GM18499 (cell line): ENCODE data around the gene GBA3.

Experiments used
- ATAC-seq: cut with Tn5 transposase; IDR thresholded peaks from one replicate; pipeline ENCODE4 v1.9.1; 2021; ENCODE audit warnings: moderate number of reproducible peaks; ENCODE audit not compliant: insufficient read depth, unreplicated experiment

GBA3 gene

GRCh38 chr4:22692736-22693135 lies at the start of gene GBA3:
Gene GBA3, plus strand, starts transcription at chr4:22692937.
- ATAC-seq: no peak

GRCh38 chr4:22643952-22644351 lies 48.8 kb upstream of the GBA3 start:
- no peak for ATAC-seq

DNA sequence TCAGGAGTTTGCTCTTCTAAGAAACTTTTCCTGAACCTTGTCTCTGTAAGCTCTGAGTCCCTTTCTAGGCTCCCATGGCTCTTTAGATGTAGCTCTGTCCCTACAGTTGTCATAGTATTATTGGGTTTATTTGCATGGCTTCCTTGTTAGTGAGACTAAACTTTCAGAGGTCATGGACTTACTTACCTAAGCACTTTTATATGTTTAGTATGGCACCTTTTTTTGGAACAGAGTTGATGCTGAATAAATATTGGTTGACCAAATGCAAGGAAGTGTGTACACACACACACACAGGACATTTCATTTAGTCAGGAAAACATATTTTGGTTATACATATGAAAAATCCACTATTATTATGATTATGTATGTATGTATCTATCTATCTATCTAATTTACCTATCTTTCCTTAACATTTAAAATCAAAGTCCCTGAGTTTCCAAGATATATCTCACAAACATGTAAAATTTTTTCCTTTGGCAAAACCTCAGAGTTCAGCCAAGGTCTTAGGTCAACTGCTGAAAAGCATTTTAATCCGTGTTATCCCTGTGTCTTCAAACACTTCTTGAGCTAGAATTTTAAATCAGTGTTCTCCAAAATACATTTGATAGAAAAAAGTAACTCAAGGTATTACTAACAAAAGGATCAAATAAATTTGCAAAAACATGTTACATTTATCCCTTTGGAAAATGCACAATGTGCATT lies 47.1 kb upstream of the GBA3 start:
- ATAC-seq: no peak

DNA sequence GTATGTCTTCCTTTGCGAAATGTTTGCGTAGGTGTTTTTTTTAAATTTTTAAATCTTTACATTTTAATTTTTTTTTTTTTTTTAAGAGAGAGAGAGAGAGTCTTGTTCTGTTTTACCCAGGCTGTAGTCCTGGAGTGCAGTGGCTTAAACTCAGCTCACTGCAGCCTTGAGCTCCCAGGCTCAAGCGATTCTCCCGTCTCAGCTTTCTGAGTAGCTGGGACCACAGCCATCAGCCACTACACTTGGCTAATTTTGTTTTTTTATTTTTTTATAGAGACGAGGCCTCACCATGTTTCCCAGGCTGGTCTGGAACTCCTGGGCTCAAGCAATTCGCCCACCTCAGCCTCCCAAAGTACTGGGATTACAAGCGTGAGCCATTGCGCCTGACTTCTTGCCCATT lies 43.7 kb upstream of the GBA3 start:
- ATAC-seq: no peak

DNA sequence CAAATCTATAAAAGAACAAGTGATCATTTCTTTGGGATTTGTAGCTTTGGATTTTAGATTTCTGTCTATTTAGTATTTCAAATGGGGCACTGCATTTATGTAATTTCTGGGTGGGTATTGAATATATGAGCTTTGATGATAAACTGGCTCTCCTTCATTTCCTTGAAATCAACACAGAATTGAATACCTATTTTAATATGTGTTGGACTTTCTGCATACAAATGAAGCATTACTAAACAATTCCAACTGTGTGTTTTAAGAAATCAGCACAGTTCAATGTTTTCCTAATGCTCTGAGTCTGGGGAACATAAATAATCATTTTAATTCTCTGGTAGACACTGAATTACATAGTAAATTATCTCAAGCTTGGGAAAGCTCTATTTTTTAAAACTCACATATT lies 42.0 kb upstream of the GBA3 start:
- no peak for ATAC-seq

DNA sequence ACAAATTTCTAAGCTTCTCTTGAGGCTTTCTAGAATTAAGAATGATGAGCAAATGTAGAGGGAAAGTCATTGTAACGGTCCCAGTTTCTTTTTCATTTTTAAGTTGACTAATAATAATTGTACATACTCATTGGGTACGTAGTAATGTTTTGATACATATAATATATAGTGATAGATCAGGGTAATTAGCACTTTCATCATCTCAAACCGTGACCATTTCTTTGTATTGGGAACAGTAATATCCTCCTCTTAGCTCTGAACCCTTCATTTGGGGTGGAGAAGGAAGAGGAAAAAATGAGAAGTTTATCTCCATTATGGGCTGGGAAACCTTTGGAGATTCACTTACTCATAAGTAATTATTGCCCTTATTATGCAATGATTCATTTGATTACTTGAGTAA lies 39.0 kb upstream of the GBA3 start:
- no peak for ATAC-seq

DNA sequence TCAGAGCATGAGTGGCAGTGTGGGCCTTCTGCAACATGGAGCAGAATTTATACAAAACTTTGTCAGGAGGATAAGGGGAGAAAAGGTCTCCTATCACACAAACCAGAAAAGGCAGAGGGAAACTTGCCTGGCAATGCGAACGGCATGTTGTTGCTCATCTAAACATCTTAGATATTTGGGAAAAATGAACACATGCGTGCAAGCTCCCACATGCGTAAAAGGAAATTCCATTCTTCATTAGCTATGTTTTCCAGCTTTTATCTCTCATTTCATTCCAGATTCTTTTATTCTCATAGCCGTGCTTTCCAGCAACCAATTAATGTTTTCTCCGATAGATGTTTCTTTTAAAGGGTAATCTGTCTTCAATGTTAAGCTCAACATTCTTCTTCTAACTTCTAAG lies 31.3 kb upstream of the GBA3 start:
- no peak for ATAC-seq

- no peak for ATAC-seq
These were observed 25.3 kb upstream of the GBA3 start for GRCh38 chr4:22667332-22667940.

DNA sequence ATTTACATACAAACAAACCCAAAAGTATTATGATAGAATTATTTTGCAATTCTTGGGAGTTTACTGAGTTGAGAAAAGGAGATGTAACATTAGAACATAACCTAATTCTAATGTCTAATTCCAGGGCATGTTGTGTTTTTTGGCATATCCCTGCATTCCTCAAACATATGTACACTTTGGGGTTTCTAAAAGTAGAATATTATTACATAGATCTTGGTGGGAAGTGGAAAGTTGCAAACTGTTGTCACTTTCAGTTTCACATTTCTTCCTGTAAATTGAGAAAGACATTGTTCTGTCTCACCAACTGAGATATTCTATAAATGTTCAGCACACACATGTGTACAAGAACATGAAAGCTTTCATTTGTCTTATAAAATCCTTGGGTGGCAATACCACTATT lies 24.4 kb upstream of the GBA3 start:
- ATAC-seq: no peak

DNA sequence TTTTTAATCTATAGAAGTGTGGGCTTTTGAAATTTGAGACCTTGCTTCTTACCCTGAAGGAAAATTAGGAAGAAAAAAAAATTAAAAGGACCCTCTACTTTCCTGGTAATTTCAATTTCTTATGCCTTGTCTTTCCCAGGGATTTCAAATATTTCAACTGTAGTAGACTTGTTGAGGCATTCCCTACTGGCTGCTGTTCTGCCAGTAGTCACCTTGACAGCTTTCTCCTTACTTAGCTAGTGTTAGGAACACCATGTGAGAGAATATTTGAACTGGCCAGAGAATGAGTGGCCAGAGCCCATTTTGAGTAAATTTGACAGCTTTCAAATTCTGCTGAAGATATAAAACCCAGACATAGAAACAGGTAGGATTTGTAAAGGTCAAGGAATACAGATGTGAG lies 24.0 kb upstream of the GBA3 start:
- no peak for ATAC-seq

GRCh38 chr4:22670956-22671355 lies 21.8 kb upstream of the GBA3 start:
- ATAC-seq: no peak

GRCh38 chr4:22672519-22672918 lies 20.2 kb upstream of the GBA3 start:
- no peak for ATAC-seq

DNA sequence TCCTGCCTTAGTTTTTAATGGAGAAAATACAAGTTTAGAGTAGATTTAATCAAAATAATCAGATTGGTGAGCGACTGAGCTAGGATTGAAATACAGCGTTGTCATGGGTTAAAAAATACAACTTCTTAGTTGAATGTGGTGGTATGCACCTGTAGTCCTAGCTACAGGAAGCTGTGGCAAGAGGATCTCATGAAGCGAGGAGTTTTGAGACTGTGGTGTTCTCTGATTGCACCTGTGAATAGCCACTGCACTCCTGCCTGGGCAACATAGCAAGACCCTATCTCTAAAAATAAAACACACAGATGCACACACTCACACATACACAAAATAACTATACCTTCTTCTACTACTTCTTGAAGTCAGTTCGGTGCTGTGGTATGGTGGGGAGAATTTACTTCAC lies 19.8 kb upstream of the GBA3 start:
- no peak for ATAC-seq

GRCh38 chr4:22674700-22675099 lies 18.0 kb upstream of the GBA3 start:
- ATAC-seq: no peak

DNA sequence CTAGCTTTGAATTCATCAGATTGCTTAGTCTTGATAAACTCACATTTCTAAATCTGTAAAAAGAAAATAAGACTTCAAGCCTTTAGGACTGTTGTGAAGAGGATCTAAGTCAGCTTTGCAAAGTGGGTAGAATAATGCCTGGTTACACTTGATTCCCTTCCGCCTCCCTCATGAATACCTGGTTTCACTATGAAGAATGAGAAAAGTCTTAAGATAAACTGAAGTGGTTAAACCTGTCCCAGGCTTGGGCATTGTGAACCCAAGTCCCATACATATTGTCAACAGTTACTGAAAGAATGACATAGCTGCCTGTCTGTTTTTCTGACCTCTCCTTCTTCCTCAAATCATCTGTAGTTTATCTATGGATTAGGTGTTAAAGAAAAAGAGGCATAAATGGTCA lies 16.7 kb upstream of the GBA3 start:
- ATAC-seq: no peak

- no peak for ATAC-seq
These were observed 15.0 kb upstream of the GBA3 start for GRCh38 chr4:22677780-22678179.

- no peak for ATAC-seq
These were observed 13.5 kb upstream of the GBA3 start for GRCh38 chr4:22678940-22679854.

DNA sequence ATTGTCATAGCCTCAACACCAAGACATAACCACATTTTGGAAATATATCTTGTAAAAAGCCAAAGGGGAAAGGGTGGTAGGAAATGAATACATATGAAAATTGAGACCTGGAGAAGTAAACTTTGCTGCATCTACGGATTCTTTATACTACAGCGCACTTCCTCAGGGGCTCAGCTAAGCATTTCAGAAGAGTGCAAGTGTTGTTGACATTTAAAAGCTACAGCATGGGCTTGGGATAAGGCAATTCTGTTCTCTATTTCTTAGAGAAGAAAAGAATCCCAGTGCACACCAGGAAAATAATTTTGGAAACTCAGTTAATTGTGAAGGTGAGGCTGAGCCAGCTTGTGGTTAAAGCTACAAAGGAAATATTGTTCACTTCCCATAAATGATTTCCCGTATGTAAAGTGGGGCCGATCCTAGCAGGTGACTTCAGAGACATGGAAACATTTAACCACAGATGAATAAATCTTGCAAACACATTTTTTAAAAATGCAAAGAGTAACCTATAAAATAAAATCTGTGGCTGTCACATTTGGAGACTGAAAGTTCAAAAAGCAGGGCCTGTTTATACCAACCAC lies 12.6 kb upstream of the GBA3 start:
- ATAC-seq: no peak

- ATAC-seq: no peak
These were observed 9.0 kb upstream of the GBA3 start for GRCh38 chr4:22683726-22684125.

GRCh38 chr4:22686141-22686540 lies 6.6 kb upstream of the GBA3 start:
- no peak for ATAC-seq

DNA sequence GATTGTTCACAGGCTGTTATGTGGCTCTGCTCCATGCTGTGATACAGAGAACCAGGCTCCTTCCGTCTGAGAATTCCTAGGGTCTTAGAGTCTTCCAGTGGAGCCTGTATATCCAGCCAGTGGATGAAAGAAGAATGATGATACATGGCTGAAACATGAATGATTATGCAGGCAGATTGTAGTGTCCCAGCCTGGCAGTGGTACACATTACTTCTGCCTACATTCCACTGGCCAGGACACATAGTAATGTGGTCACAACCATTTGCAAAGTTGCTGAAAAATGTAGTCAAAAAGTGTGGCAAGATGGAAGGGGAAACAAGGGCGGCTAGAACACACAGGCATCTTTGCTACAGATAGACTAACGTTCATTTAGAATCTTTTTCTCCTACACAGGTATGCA lies 4.5 kb upstream of the GBA3 start:
- no peak for ATAC-seq
